CD4-positive, alpha-beta T cell treated with Interleukin-15 for 4 hours (primary cell): Measurements from ENCODE around the gene GRID2IP.

Experiments used
- DNase-seq: peaks from one replicate; pipeline ENCODE4 v3.0.0-alpha.2; 2020; ENCODE audit warnings: low spot score

GRID2IP gene

DNA sequence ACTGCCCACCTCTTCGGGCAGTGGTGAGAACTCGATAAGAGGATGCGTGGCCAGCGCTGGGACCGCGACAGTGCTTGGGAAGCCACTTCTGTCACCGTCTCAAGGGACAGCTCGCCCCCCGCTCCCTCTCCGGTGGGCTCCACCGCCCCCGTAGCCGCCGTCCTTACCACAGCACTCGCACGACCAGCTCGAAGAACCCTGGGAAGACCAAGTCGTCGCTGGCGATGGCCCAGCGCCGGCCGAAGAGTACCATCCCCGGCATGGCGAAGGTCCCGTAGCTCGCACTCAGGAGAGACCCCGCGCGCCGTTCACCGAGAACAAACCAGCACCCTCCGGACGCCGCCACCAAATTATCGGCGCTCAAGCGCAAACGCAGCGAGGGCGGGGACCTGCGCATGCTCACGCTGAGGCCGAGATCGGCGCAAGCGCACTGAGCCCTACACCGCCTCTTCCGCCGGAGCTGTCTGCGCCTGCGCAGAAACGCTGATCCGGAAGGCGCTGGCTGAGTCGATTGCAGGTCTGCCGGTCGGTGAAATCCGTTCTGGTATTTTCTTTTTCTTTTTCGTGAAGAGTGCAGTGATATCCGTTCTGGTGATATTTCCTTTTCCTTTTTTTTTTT is 103.6 kb downstream of the GRID2IP start, which contains the start of gene DAGLB:
Gene DAGLB, minus strand, starts transcription at position 374 of the 619 bp plus-strand sequence. Its CDS starts 112 bp downstream, at position 262.
- peak; percentile 94 for DNase-seq
